ENCODE results near the gene SETMAR. TPM values are rescaled to one million over a fixed set of nuclear protein-coding genes. Genes with fewer than 3 reads are reported as not detected.

The SETMAR gene
- polyA plus RNA-seq, 1 donor (not counting 4 experiments of a cell fraction or from before 2014, with no cell fraction given): 12.7 TPM

DNA sequence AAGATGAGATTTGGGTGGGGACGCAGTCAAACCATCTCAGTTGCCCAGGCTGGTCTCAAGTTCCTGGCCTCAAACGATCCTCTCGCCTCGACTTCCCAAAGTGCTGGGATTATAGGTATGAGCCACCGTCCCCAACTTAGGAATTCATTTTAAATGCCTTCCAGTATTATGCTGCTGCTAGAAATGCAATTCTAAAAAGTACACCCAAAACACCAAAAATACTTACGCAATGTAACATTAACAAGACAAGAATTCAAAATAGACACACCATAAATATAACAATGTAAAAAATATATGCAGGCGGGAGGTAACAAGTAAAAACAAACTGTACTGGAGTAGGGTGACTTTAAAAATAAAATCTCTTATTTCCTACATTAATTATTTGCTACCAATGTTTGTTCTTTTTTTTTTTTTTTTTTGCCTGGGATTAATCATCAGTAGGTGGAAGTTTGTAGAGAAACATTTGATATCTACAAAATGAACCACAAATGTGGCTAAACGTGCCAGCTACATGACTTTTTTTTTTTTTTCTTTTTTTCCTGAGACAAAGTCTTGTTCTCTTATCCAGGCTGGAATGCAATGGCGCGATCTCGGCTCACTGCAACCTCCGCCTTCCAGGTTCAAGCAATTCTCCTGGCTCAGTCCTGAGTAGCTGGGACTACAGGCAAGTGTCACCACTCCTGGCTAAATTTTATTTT, 56.8 kb downstream of the SETMAR start:
- H3K4me2 ChIP-seq (ENCODE audit: control insufficient read depth, extremely low read depth, insufficient read depth, low read depth, low read length): no peak overlapping the region
- no peak for FAIRE-seq
- dilution Hi-C loops (cut with MboI; ENCODE audit: extremely low pct_ligation_motif_present, low sequenced_read_pairs): no loop called here
- TF ChIP-seq EZH2 (IDR thresholded peaks at IDR 0.05; ENCODE audit: low read length): no peak
- TF ChIP-seq, protein P1, sequence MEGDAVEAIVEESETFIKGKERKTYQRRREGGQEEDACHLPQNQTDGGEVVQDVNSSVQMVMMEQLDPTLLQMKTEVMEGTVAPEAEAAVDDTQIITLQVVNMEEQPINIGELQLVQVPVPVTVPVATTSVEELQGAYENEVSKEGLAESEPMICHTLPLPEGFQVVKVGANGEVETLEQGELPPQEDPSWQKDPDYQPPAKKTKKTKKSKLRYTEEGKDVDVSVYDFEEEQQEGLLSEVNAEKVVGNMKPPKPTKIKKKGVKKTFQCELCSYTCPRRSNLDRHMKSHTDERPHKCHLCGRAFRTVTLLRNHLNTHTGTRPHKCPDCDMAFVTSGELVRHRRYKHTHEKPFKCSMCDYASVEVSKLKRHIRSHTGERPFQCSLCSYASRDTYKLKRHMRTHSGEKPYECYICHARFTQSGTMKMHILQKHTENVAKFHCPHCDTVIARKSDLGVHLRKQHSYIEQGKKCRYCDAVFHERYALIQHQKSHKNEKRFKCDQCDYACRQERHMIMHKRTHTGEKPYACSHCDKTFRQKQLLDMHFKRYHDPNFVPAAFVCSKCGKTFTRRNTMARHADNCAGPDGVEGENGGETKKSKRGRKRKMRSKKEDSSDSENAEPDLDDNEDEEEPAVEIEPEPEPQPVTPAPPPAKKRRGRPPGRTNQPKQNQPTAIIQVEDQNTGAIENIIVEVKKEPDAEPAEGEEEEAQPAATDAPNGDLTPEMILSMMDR (optimal IDR thresholded peaks at IDR 0.05 in 1 of 3, IDR thresholded peaks at IDR 0.05 in 1 of 3, conservative IDR thresholded peaks at IDR 0.05 in 1 of 3; ENCODE audit: extremely low read depth in 1 of 3, insufficient read depth in 2 of 3, low read length in 3 of 3): no peak
- H3K27me3 ChIP-seq (ENCODE audit: control insufficient read depth, extremely low read depth, insufficient read depth, low read length): no peaks in the 10 kb centered on the region
- H3K9me3 ChIP-seq (ENCODE audit: control insufficient read depth, low read depth, low read length): no peaks in the 10 kb centered on the region
- no peak overlapping the region for H2AFZ ChIP-seq (ENCODE audit: control insufficient read depth, low read length)
- H3K27ac ChIP-seq (ENCODE audit: control insufficient read depth, insufficient read depth, low read length): no peak overlapping the region
- no peaks in the 10 kb centered on the region for H3K9me1 ChIP-seq (ENCODE audit: control insufficient read depth, extremely low read depth, insufficient read depth, low read length)
- H3K36me3 ChIP-seq (ENCODE audit: control insufficient read depth in 2 of 2, extremely low read depth in 1 of 2, insufficient read depth in 2 of 2, low read length in 2 of 2): no peaks in the 10 kb centered on the region
- H3K4me3 ChIP-seq (ENCODE audit: control insufficient read depth in 2 of 3, extremely low read depth in 1 of 3, insufficient read depth in 2 of 3, low read depth in 1 of 3, low read length in 3 of 3): no peak overlapping the region
- H3K79me2 ChIP-seq (ENCODE audit: control insufficient read depth, insufficient read depth, low read length): no peaks in the 10 kb centered on the region
- H3K4me1 ChIP-seq (ENCODE audit: control insufficient read depth, extremely low read depth, insufficient read depth, low read length): no peaks in the 10 kb centered on the region
- H4K20me1 ChIP-seq (ENCODE audit: control insufficient read depth, extremely low read depth, insufficient read depth, low read length): no peaks in the 10 kb centered on the region
- no peak for DNase-seq (ENCODE audit: low read depth, low spot score)
- no peak overlapping the region for H3K9ac ChIP-seq (ENCODE audit: control insufficient read depth, extremely low read depth, insufficient read depth, low read length)

DNA sequence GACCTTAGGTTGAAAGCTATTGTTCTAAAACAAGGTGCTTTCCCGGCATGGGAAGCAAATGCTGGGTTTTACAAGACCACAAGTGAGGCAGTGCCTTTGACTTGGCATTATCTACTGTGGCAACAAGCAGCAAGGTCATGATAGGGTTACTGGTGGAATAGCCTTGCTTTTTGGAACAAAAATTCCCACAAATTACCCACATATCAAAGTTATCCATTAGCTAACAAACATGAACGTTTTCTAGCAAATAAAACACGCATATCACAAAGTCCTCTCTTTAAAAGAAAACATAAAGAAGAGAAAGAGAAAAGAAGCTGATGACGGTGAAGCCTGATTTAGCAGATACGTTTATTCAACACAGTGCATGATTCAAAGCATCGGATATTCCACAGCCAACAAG, 57.6 kb downstream of the SETMAR start:
- Histone ChIP-seq H3K9me1 (ENCODE audit: control insufficient read depth, extremely low read depth, insufficient read depth, low read length) (no peaks in the 10 kb centered on the region), H3K9ac (ENCODE audit: control insufficient read depth, extremely low read depth, insufficient read depth, low read length) (no peak overlapping the region), H3K79me2 (ENCODE audit: control insufficient read depth, insufficient read depth, low read length) (no peaks in the 10 kb centered on the region), H3K36me3 (ENCODE audit: control insufficient read depth in 2 of 2, extremely low read depth in 1 of 2, insufficient read depth in 2 of 2, low read length in 2 of 2) (no peaks in the 10 kb centered on the region), H3K27me3 (ENCODE audit: control insufficient read depth, extremely low read depth, insufficient read depth, low read length) (no peaks in the 10 kb centered on the region), H3K4me3 (ENCODE audit: control insufficient read depth in 2 of 3, extremely low read depth in 1 of 3, insufficient read depth in 2 of 3, low read depth in 1 of 3, low read length in 3 of 3) (no peak overlapping the region), H4K20me1 (ENCODE audit: control insufficient read depth, extremely low read depth, insufficient read depth, low read length) (no peaks in the 10 kb centered on the region), H2AFZ (ENCODE audit: control insufficient read depth, low read length) (no peak overlapping the region), H3K4me2 (ENCODE audit: control insufficient read depth, extremely low read depth, insufficient read depth, low read depth, low read length) (no peak overlapping the region), H3K4me1 (ENCODE audit: control insufficient read depth, extremely low read depth, insufficient read depth, low read length) (no peaks in the 10 kb centered on the region), H3K9me3 (ENCODE audit: control insufficient read depth, low read depth, low read length) (no peaks in the 10 kb centered on the region), H3K27ac (ENCODE audit: control insufficient read depth, insufficient read depth, low read length) (no peak overlapping the region)
- FAIRE-seq (no peak), DNase-seq (ENCODE audit: low read depth, low spot score) (no peak)
- dilution Hi-C loops (cut with MboI; ENCODE audit: extremely low pct_ligation_motif_present, low sequenced_read_pairs): no loop called here
- TF ChIP-seq, protein P1 (optimal IDR thresholded peaks at IDR 0.05 in 1 of 3, IDR thresholded peaks at IDR 0.05 in 1 of 3, conservative IDR thresholded peaks at IDR 0.05 in 1 of 3; ENCODE audit: extremely low read depth in 1 of 3, insufficient read depth in 2 of 3, low read length in 3 of 3): no peak
- TF ChIP-seq EZH2 (IDR thresholded peaks at IDR 0.05; ENCODE audit: low read length): no peak

All from keratinocyte (primary cell).